Stimulated activated CD4-positive, alpha-beta T cell treated with anti-CD3 and anti-CD28 coated beads, Interleukin-2, amount 100 ng/mL, for 48 hours (primary cell): ENCODE measurements around the gene KIF9.
"Not testable (repeated sequence)": the region's sequence is repeated elsewhere in the genome, so short reads cannot be mapped to it uniquely, and the experiment has no call there.

Experiments used
- DNase-seq, 2 donors: peaks; one replicate each; pipeline ENCODE4 v3.0.0-alpha.2; 2020

Gene KIF9

DNA sequence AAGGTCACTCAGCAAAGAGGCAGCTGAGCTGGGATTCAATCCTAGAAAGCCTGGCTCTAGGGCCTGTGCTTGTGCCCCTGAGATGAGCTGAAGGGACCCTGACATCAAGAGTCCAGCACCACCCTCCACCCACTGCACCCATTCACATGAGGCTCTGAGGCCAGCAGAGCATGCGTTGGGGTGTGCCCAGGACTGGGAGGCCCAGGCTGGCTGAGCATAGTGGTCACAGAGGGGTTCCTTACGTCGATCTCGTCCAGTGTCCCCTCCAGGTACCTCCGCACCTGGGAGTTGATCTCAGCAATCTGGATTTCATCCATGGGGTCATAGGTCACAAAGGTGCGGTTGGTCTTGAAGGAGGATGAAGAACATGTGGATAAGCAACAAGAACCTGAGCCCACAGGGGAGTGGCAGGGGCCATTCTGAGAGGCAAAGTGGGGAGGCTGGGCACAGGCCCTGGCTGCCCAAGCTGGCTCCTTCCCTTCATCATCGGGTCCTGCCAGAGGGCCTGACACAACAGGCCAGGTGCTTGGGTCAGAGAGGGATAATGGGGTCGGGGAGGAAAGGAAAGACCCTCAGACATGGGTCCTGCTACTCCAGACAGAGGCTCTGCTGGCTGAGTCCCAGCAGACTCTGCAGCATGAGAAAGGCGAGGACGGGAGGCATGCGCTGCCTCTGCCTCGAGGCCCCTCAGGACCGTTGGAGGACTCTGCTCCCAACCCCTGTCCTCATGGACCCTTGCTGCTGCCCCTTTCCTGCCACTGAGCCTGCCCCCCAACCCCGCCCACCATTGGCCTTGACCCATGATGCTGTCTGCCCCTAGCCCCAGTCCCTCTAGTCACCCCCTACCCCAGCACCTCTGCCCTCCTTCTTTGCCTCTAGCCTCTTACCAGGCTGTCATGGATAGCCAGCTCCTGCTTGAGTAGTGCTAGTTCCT, 35.2 kb downstream of the KIF9 start:
- DNase-seq = no peak

DNA sequence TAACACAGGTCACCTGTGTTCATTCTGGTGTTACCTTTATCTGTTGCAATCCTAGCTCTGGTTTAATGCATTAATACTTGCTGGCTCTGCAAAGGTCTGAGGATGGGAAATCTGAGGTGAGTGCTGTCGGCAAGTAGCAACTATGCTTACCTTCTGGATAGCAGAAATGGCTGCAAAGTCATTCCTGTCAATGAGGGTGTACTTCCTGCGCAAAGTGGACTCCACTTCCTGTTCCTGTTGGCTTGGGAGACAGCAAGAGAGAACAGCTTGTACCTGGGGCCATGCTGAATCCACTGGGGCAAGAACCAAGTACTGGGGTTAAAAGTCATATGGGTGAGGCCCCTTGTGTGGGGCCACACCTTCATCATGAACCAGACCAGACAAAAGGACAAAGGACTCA, 37.3 kb downstream of the KIF9 start:
- no peak for DNase-seq

DNA sequence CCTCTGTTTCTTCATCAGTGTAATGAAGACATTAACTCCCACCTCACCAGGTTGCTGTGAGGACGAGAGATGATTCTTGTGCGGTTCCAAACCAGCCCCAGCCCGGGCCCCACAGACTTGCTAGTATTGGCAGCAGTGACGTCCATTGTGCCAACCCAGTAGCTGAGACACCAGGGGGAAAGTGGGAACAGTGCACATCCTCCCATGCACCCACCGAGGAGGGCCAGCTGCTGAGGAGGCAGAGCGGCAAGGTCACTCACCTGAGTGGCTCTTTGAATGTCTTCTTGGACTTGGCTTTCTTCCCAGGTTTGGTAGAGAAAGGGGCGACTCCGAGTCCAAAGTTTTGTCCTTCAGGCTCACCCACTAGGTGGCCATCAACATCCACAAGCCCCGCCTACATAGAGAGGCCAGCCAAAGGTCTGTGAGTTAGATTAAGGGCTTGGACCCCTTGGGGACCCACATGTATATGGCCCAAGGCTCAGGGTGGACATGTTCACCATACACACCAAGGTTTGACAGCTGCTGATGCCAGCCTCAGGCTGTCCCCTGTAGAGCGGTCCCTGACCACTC, 38.0 kb downstream of the KIF9 start:
- no peak for DNase-seq

GRCh38 chr3:47243419-47244147, 39.0 kb downstream of the KIF9 start:
- DNase-seq = no peak

DNA sequence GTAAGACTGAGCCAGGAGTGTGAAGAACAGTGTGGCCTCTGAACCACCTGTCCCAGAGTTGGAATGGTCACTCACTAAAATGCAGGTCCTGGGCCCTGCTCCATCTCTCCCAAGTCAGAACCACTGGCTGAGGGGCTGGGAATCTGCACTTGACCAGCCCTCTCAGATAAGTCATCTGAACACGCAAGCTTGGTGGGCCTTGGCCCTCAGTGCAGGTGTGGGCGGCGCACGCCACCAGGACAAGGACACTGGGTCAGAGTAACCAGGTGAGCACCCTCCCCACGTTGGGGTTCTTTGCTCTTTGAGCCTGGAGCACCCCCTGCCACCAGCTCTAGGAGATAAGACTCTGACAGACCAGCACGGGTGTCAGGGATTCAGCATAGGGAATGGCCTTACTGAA, 42.7 kb downstream of the KIF9 start:
- DNase-seq = no peak

GRCh38 chr3:47238017-47238416, 44.6 kb downstream of the KIF9 start:
- DNase-seq = no peak

DNA sequence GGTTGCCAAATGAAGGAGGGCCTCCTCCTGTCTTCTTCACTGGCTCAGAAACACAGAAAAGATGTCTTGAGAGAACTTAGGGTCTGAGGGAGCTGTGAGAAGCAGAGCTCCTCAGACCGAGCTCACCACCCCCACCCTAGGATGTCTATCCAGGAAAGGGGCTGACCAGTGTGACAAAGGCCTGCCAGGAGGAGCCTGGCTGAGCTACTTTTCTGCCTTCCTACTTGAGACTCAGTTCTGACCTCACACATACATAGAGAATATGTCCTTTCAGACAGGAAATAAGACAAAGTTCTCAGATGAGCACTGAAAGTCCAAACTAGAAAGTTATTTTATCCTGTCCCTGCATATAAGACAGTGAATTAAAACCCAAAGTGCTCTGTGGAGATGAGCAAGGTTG, 54.5 kb downstream of the KIF9 start:
- DNase-seq = no peak

DNA sequence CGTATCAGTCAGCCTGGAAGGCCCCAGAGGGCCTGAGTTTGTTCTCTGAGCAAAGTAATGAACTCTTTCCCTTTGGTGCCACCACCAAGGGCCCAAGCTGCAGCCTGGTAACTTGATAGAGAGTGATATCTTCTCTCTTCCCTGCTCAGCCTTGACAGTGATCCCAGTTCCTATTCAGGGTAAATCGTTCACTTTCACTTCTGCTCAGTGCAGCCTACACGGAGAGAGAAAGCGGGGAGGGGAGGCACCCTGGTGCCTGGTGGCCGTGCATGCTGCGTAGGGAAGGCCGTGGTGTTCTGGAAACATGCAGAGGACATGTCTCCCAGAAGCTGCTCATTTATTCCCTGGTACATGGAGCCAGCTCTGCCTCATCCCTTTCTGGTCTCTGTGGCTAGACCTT, 54.9 kb downstream of the KIF9 start:
- no peak for DNase-seq

GRCh38 chr3:47225310-47225906, 57.2 kb downstream of the KIF9 start:
- no peak for DNase-seq

GRCh38 chr3:47223755-47224154, 58.8 kb downstream of the KIF9 start:
- DNase-seq = no peak

GRCh38 chr3:47221798-47222197, 60.8 kb downstream of the KIF9 start:
- DNase-seq = no peak

DNA sequence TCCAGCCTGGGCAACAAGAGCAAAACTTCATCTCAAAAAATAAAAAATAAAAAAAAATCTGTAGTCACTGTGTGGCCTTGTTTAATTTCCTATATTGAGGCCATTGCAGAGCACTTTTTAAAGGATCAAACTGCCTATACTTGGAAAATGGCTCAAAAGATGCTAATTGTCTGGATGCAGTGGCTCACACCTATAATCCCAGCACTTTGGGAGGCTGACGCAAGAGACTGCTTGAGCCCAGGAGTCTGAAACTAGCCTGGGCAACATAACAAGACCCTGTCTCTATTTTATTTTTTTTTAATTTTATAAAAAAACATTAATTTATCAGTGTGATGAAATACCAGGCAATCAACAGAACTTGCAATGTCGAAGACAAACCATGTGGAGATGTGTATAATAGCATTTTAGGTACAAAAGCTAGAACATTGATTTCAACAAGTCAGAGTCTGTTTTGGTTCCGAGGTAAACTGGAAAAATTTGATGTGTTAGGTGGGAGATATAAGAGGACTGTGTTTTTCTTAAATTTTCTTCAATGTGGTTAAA, 71.7 kb downstream of the KIF9 start:
- DNase-seq = no peak

DNA sequence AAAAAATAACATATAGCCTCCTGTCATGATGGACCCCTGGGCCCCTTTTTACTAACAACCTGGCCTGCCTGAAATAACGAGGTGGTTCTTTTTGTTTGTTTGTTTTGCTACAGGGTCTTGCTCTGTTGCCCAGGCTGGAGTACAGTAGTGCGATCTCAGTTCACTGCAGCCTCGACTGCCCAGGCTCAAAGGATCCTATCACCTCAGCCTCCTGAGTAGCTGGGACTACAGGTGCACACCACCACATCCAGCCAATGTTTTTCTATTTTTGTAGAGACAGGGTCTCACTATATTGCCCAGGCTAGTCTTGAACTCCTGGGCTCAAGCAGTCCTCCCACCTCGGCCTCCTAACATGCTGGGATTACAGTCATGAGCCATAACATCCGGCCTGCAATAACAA, 76.6 kb downstream of the KIF9 start:
- DNase-seq = not testable (repeated sequence)

- DNase-seq = no peak
These were observed 77.7 kb downstream of the KIF9 start for GRCh38 chr3:47204875-47205274.

GRCh38 chr3:47202542-47202941, 80.1 kb downstream of the KIF9 start:
- no peak for DNase-seq

DNA sequence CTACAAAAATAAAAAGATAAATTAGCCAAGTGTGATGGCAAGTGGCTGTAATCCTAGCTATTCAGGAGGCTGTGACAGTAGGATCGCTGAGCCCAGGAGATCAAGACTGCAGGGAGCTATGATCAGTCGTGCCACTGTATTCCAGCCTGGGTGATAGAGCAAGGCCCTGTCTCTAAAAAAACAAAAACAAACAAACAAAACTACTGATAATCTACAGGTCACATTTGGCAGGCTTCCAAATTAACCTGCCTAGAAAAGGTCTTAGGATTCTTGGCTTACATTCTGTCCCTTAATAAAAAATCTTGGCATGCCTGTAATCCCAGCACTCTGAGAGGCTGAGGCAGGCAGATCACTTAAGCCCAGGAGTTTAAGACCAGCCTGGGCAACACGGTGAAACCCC, 85.3 kb downstream of the KIF9 start:
- DNase-seq = no peak

- no peak for DNase-seq
These were observed 87.6 kb downstream of the KIF9 start for GRCh38 chr3:47194994-47195393.

DNA sequence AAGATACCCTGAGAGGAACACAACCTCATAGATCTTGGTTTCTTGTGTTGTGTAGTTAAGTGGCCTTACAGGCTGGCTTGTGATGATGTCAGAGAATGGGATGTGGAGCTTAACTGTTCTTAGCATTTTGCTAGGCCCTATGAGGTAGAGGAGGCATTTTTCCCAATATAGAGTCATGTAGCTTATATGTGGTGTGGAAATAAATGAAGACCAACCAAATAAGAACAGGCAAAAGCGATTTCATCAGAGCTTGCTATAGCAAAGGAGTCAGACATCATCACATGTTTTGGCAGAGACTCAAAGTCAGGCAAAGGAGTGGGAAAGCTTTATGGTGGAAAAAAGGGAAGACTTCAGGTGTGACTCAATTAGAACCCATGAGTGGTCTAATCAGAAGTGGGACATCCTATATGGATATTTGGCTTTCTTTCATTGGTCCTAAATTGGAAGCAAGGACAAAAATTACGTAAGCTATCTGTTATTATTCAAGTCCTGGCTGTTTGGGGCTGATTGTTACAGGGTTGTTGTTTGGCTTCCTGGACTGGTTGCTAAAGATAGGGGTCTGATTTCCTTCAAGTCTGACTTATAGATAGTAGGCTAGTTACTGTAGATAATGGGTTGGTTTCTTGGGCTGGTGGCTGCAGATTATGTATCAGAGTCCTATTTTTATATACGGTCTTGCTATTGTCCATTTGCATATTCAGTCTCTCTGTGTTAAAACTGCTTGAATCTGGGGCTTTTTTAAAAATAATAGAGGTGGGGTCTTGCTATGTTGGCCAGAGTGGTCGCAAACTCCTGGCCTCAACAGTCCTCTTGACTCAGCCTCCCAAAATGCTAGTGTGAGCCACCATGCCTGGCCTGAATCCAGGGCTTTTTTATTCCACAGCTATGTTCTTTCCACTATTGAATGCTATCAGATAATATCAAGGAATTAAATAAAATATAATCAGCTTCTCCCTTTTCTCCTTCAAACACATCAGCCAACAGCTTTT, 88.4 kb downstream of the KIF9 start:
- DNase-seq = no peak

DNA sequence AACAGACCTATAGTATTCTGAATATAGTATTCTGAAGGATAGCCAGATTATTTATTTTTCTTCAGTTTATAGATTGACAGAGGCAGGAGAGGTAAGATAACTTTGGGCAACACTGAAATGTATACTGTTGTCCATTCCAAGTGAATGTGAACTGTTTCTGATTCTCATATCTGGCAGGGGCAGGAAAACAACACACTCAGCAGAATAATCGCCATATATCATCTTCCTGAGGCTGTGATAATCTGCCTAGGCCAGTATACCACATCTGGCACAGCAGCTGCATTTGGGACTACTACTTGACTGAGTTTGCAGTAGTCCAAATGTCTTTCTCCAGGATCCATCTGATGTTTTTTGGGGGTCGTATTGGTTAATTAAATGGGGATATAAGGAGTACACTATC, 96.3 kb downstream of the KIF9 start:
- no peak for DNase-seq

DNA sequence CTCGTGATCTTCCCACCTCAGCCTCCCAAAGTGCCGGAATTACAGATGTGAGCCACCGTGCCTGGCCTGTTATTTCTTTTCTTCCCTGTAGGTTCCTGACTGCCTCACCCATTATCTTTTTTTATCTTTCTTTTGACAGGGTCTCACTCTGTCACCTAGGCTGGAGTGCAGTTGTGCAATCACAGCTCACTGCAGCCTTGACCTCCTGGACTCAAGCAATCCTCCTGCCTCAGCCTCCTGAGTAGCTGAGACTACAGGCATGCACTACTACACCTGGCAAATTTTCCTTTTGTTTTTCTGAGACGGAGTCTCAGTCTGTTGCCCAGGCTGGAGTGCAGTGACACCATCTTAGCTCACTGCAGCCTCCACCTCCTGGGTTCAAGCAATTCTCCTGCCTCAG, 100.9 kb downstream of the KIF9 start:
- DNase-seq = not testable (repeated sequence)

DNA sequence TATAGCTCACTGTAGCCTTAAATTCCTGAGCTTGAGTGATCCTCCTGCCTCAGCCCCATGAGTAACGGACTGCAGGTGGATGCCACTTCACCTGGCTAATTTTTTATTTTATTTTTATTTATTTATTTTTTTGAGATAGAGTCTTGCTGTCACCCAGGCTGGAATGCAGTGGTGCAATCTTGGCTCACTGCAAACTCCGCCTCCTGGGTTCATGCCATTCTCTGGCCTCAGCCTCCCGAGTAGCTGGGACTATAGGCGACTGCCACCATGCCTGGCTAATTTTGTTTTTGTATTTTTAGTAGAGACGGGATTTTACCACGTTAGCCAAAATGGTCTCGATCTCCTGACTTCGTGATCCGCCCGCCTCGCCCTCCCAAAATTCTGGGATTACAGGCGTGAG, 102.6 kb downstream of the KIF9 start:
- DNase-seq = not testable (repeated sequence)
